Measurements from ENCODE around the gene LRP2. TPM values are rescaled to one million over a fixed set of nuclear protein-coding genes. Genes with fewer than 3 reads are reported as not detected.

The LRP2 gene
- total and polyA plus RNA-seq, 2 experiments from 2014 or later: 0.68 to 2.7 TPM

DNA sequence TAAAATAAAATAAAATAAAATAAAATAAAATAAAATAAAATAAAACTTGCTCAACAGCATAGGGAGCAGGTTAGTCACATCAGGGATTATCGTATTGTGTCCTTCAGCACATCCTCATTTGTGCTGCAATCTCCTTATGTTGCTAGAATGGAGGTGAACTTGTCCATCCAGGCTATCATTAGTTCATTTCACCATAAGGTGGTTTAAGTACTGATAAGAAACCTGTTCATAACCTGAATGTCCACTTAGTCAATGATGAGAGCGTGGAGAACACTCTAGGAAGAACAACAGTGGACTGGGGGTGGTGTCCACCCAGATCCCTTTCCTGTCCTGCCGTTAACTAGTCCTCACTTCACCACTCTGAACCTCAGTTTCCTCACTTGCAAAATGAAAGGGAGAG is 271.1 kb downstream of the LRP2 start:
- no peak overlapping the region; the same call in 1 of the 2 replicates for H2AFZ ChIP-seq
- no peak overlapping the region for H3K4me2 ChIP-seq
- Mint-ChIP-seq H3K27ac (no peak overlapping the region; the same call in 1 of the 2 replicates), H3K27me3 (ENCODE audit: insufficient read depth, low read depth, poor library complexity) (no peaks in the 10 kb centered on the region), H3K4me1 (peaks cover 12% of the 10 kb centered on the region; the same call in 2 of the 3 replicates), H3K9me3 (no peaks in the 10 kb centered on the region), H3K36me3 (ENCODE audit: low read depth) (no peaks in the 10 kb centered on the region), H3K4me3 (no peak overlapping the region)
- no peaks in the 10 kb centered on the region for H3K79me2 ChIP-seq (replicated peaks; ENCODE audit: insufficient read depth)
- TF ChIP-seq STAT1 (IDR thresholded peaks at IDR 0.05; ENCODE audit: unreplicated experiment): no peak
- TF ChIP-seq, protein P1, sequence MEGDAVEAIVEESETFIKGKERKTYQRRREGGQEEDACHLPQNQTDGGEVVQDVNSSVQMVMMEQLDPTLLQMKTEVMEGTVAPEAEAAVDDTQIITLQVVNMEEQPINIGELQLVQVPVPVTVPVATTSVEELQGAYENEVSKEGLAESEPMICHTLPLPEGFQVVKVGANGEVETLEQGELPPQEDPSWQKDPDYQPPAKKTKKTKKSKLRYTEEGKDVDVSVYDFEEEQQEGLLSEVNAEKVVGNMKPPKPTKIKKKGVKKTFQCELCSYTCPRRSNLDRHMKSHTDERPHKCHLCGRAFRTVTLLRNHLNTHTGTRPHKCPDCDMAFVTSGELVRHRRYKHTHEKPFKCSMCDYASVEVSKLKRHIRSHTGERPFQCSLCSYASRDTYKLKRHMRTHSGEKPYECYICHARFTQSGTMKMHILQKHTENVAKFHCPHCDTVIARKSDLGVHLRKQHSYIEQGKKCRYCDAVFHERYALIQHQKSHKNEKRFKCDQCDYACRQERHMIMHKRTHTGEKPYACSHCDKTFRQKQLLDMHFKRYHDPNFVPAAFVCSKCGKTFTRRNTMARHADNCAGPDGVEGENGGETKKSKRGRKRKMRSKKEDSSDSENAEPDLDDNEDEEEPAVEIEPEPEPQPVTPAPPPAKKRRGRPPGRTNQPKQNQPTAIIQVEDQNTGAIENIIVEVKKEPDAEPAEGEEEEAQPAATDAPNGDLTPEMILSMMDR (conservative IDR thresholded peaks at IDR 0.05; ENCODE audit: low read depth in 2 of 2): no peak
- TF ChIP-seq, protein P2, sequence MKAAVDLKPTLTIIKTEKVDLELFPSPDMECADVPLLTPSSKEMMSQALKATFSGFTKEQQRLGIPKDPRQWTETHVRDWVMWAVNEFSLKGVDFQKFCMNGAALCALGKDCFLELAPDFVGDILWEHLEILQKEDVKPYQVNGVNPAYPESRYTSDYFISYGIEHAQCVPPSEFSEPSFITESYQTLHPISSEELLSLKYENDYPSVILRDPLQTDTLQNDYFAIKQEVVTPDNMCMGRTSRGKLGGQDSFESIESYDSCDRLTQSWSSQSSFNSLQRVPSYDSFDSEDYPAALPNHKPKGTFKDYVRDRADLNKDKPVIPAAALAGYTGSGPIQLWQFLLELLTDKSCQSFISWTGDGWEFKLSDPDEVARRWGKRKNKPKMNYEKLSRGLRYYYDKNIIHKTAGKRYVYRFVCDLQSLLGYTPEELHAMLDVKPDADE (IDR thresholded peaks at IDR 0.05): no peak
- TF ChIP-seq, protein P3, sequence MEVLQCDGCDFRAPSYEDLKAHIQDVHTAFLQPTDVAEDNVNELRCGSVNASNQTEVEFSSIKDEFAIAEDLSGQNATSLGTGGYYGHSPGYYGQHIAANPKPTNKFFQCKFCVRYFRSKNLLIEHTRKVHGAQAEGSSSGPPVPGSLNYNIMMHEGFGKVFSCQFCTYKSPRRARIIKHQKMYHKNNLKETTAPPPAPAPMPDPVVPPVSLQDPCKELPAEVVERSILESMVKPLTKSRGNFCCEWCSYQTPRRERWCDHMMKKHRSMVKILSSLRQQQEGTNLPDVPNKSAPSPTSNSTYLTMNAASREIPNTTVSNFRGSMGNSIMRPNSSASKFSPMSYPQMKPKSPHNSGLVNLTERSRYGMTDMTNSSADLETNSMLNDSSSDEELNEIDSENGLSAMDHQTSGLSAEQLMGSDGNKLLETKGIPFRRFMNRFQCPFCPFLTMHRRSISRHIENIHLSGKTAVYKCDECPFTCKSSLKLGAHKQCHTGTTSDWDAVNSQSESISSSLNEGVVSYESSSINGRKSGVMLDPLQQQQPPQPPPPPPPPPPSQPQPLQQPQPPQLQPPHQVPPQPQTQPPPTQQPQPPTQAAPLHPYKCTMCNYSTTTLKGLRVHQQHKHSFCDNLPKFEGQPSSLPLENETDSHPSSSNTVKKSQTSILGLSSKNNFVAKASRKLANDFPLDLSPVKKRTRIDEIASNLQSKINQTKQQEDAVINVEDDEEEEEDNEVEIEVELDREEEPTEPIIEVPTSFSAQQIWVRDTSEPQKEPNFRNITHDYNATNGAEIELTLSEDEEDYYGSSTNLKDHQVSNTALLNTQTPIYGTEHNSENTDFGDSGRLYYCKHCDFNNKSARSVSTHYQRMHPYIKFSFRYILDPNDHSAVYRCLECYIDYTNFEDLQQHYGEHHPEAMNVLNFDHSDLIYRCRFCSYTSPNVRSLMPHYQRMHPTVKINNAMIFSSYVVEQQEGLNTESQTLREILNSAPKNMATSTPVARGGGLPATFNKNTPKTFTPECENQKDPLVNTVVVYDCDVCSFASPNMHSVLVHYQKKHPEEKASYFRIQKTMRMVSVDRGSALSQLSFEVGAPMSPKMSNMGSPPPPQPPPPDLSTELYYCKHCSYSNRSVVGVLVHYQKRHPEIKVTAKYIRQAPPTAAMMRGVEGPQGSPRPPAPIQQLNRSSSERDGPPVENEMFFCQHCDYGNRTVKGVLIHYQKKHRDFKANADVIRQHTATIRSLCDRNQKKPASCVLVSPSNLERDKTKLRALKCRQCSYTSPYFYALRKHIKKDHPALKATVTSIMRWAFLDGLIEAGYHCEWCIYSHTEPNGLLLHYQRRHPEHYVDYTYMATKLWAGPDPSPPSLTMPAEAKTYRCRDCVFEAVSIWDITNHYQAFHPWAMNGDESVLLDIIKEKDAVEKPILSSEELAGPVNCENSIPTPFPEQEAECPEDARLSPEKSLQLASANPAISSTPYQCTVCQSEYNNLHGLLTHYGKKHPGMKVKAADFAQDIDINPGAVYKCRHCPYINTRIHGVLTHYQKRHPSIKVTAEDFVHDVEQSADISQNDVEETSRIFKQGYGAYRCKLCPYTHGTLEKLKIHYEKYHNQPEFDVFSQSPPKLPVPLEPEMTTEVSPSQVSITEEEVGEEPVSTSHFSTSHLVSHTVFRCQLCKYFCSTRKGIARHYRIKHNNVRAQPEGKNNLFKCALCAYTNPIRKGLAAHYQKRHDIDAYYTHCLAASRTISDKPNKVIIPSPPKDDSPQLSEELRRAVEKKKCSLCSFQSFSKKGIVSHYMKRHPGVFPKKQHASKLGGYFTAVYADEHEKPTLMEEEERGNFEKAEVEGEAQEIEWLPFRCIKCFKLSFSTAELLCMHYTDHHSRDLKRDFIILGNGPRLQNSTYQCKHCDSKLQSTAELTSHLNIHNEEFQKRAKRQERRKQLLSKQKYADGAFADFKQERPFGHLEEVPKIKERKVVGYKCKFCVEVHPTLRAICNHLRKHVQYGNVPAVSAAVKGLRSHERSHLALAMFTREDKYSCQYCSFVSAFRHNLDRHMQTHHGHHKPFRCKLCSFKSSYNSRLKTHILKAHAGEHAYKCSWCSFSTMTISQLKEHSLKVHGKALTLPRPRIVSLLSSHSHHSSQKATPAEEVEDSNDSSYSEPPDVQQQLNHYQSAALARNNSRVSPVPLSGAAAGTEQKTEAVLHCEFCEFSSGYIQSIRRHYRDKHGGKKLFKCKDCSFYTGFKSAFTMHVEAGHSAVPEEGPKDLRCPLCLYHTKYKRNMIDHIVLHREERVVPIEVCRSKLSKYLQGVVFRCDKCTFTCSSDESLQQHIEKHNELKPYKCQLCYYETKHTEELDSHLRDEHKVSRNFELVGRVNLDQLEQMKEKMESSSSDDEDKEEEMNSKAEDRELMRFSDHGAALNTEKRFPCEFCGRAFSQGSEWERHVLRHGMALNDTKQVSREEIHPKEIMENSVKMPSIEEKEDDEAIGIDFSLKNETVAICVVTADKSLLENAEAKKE (CRISPR knock-in tag; IDR thresholded peaks at IDR 0.05): no peak
- TF ChIP-seq ZNF114 (CRISPR knock-in tag; IDR thresholded peaks at IDR 0.05): no peak
- TF ChIP-seq POLR2AphosphoS5 (IDR thresholded peaks at IDR 0.05; ENCODE audit: low read depth): no peak
- TF ChIP-seq, protein P4, sequence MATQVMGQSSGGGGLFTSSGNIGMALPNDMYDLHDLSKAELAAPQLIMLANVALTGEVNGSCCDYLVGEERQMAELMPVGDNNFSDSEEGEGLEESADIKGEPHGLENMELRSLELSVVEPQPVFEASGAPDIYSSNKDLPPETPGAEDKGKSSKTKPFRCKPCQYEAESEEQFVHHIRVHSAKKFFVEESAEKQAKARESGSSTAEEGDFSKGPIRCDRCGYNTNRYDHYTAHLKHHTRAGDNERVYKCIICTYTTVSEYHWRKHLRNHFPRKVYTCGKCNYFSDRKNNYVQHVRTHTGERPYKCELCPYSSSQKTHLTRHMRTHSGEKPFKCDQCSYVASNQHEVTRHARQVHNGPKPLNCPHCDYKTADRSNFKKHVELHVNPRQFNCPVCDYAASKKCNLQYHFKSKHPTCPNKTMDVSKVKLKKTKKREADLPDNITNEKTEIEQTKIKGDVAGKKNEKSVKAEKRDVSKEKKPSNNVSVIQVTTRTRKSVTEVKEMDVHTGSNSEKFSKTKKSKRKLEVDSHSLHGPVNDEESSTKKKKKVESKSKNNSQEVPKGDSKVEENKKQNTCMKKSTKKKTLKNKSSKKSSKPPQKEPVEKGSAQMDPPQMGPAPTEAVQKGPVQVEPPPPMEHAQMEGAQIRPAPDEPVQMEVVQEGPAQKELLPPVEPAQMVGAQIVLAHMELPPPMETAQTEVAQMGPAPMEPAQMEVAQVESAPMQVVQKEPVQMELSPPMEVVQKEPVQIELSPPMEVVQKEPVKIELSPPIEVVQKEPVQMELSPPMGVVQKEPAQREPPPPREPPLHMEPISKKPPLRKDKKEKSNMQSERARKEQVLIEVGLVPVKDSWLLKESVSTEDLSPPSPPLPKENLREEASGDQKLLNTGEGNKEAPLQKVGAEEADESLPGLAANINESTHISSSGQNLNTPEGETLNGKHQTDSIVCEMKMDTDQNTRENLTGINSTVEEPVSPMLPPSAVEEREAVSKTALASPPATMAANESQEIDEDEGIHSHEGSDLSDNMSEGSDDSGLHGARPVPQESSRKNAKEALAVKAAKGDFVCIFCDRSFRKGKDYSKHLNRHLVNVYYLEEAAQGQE (IDR thresholded peaks at IDR 0.05; ENCODE audit: unreplicated experiment): no peak
- TF ChIP-seq EZH2 (IDR thresholded peaks at IDR 0.05; ENCODE audit: low read depth, unreplicated experiment): no peak
- TF ChIP-seq NANOG (IDR thresholded peaks at IDR 0.05; ENCODE audit: borderline replicate concordance): no peak
- TF ChIP-seq ZNF331 (CRISPR knock-in tag; IDR thresholded peaks at IDR 0.05; ENCODE audit: low read depth): no peak
- TF ChIP-seq JUNB (IDR thresholded peaks at IDR 0.05; ENCODE audit: unreplicated experiment): no peak
- no peak for TF ChIP-seq EZH2phosphoT487 (IDR thresholded peaks at IDR 0.05; ENCODE audit: unreplicated experiment)
- TF ChIP-seq CREB1 (CRISPR knock-in tag; IDR thresholded peaks at IDR 0.05; ENCODE audit: low read depth): no peak
- H4K20me1 ChIP-seq (replicated peaks; ENCODE audit: insufficient read depth): no peaks in the 10 kb centered on the region
- no peak overlapping the region for H3K27ac ChIP-seq (ENCODE audit: low read depth)
- H3K4me1 ChIP-seq (ENCODE audit: insufficient read depth): no peaks in the 10 kb centered on the region
- ATAC-seq: no peak
- DNase-seq (ENCODE audit: low spot score): no peak
- no peak overlapping the region for H3K4me3 ChIP-seq
- no peaks in the 10 kb centered on the region for H3F3A ChIP-seq (replicated peaks; ENCODE audit: low read depth)
- H3K27me3 ChIP-seq (ENCODE audit: insufficient read depth): no peaks in the 10 kb centered on the region
- H3K36me3 ChIP-seq (ENCODE audit: insufficient read depth): no peaks in the 10 kb centered on the region
- H3K9me2 ChIP-seq (ENCODE audit: insufficient read depth): peaks cover 13% of the 10 kb centered on the region; the same call in 1 of the 2 replicates

Data from GM23338 (cell line).